ENCODE results near the gene CDPF1. TPM values are rescaled to one million over a fixed set of nuclear protein-coding genes. Genes with fewer than 3 reads are reported as not detected.
"Not testable (repeated sequence)": the region's sequence is repeated elsewhere in the genome, so short reads cannot be mapped to it uniquely, and the experiment has no call there.

CDPF1 gene
- total RNA-seq, 1 donor from 2014 or later = 11.0 TPM

- DNase-seq (ENCODE audit: low read depth, low spot score) = no peak
These were observed 24.5 kb downstream of the CDPF1 start for GRCh38 chr22:46225631-46226030.

- DNase-seq (ENCODE audit: low read depth, low spot score) = no peak
These were observed 25.2 kb downstream of the CDPF1 start for GRCh38 chr22:46224898-46225290.

- DNase-seq (ENCODE audit: low read depth, low spot score) = no peak
These were observed 25.8 kb downstream of the CDPF1 start for GRCh38 chr22:46224044-46224897.

GRCh38 chr22:46220921-46221320 is 29.2 kb downstream of the CDPF1 start:
- no peak for DNase-seq (ENCODE audit: low read depth, low spot score)

GRCh38 chr22:46219636-46220035 is 30.5 kb downstream of the CDPF1 start:
- no peak for DNase-seq (ENCODE audit: low read depth, low spot score)

GRCh38 chr22:46214616-46215015 is 35.5 kb downstream of the CDPF1 start:
- no peak for DNase-seq (ENCODE audit: low read depth, low spot score)

GRCh38 chr22:46214149-46214548 is 35.9 kb downstream of the CDPF1 start:
- DNase-seq (ENCODE audit: low read depth, low spot score) = no peak

GRCh38 chr22:46213052-46213451 is 37.0 kb downstream of the CDPF1 start:
- DNase-seq (ENCODE audit: low read depth, low spot score) = no peak

GRCh38 chr22:46212195-46212594 is 37.9 kb downstream of the CDPF1 start:
- DNase-seq (ENCODE audit: low read depth, low spot score) = no peak

- DNase-seq (ENCODE audit: low read depth, low spot score) = no peak
These were observed 40.8 kb downstream of the CDPF1 start for GRCh38 chr22:46209262-46209661.

- DNase-seq (ENCODE audit: low read depth, low spot score) = no peak
These were observed 46.5 kb downstream of the CDPF1 start for GRCh38 chr22:46203601-46203980.

- DNase-seq (ENCODE audit: low read depth, low spot score) = no peak
These were observed 47.0 kb downstream of the CDPF1 start for GRCh38 chr22:46202897-46203600.

- DNase-seq (ENCODE audit: low read depth, low spot score) = no peak
These were observed 48.9 kb downstream of the CDPF1 start for GRCh38 chr22:46201059-46201757.

- not testable (repeated sequence) for DNase-seq (ENCODE audit: low read depth, low spot score)
These were observed 51.3 kb downstream of the CDPF1 start for GRCh38 chr22:46198806-46199205.

GRCh38 chr22:46198274-46198673 is 51.8 kb downstream of the CDPF1 start:
- no peak for DNase-seq (ENCODE audit: low read depth, low spot score)

- DNase-seq (ENCODE audit: low read depth, low spot score) = no peak
These were observed 53.8 kb downstream of the CDPF1 start for GRCh38 chr22:46196278-46196677.

- no peak for DNase-seq (ENCODE audit: low read depth, low spot score)
These were observed 54.5 kb downstream of the CDPF1 start for GRCh38 chr22:46195487-46196165.
